Thyroid gland (tissue), 4 donors: ENCODE results near the gene PIGM. TPM values are rescaled to one million over a fixed set of nuclear protein-coding genes. Genes with fewer than 3 reads are reported as not detected.

Experiments
- DNase-seq, 2 donors: peaks; one replicate each; pipeline ENCODE4 v3.0.0-alpha.2; 2019
- H3K27ac ChIP-seq, 3 donors: fragments of 200-600 bp; sonication (generic); 1 replicate in 2 of 3; 2 replicates in 1 of 3; pipeline ENCODE4 v1.5.1; 2016 to 2019; ENCODE audit warnings: mild to moderate bottlenecking in 1 of 3, moderate library complexity in 1 of 3
- H3K27me3 ChIP-seq: fragments of 200-600 bp; sonication (generic); one replicate; pipeline ENCODE4 v1.5.1; 2019
- H3K36me3 ChIP-seq, 2 donors: fragments of 200-600 bp; sonication (generic); one replicate each; pipeline ENCODE4 v1.5.1; 2016 to 2019
- H3K4me1 ChIP-seq, 2 donors: fragments of 200-600 bp; sonication (generic); one replicate each; pipeline ENCODE4 v1.5.1; 2017 to 2019
- H3K4me3 ChIP-seq, 3 donors: fragments of 200-600 bp; sonication (generic); replicated peaks in 1 of 3; 1 replicate in 2 of 3; 2 replicates in 1 of 3; pipeline ENCODE4 v1.5.1; 2016; ENCODE audit warnings: mild to moderate bottlenecking in 1 of 3
- H3K9me3 ChIP-seq: fragments of 200-600 bp; sonication (generic); one replicate; pipeline ENCODE4 v1.5.1; 2017
- POLR2A ChIP-seq, 2 donors: fragments of 450-650 bp; IDR thresholded peaks; one replicate each; pipeline ENCODE4 v1.6.1; 2017; ENCODE audit warnings: antibody characterized with exemption in 2 of 2, mild to moderate bottlenecking in 2 of 2, moderate library complexity in 1 of 2
- WGBS, 2 donors: methylation state at CpG; one replicate each; pipeline ENCODE4 v1.1.5; 2017; 5-methylcytosine and 5-hydroxymethylcytosine counted together
- intact Hi-C: fragments of 100-400 bp; cut with DNase I; formaldehyde crosslinking; loops from one replicate; pipeline ENCODE4 v1.15.1; 2023
- total RNA-seq, 4 donors: library from RNA; depleted of rRNA; stranded (reverse); fragments of >200 nt; gene quantifications; one replicate each; pipeline ENCODE4 v1.2.3, GENCODE V29; 2016
- TF ChIP-seq, protein P1 (sequence below), 6 experiments: fragments of 200-600 bp in 3 of 6; fragments of 450-650 bp in 3 of 6; sonication (generic) in 3 of 6; IDR thresholded peaks; one replicate each; pipeline ENCODE4 v1.5.1; 2016 to 2019; ENCODE audit warnings: antibody characterized with exemption in 6 of 6, mild to moderate bottlenecking in 2 of 6, inconsistent platforms in 1 of 6, moderate library complexity in 1 of 6

PIGM gene
- total RNA-seq, 4 donors from 2014 or later: 6.7 to 10.0 (median 7.4) TPM

DNA sequence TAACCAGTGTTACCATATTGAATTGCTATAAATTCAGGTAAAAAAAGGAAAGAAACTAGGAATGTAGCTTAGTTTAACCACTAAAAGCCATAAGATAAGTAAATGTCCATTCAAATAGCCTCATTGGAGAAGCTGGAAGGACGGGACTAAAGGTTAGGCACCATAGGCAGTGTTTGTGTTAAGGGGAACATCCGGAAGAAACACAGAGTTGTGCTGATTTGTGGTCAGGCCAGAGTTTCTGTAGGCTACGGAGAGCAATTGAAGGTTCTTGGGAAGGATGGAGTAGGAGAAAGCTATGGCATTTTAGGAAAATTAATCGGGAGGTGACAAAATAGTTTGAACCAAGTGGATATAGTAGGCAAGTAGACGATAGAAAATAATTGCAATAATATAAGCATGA is 39.5 kb upstream of the PIGM start:
- no peak overlapping the region for H3K4me3 ChIP-seq
- 89 to 90% methylated on average over 5 of the region's 5 CpGs for WGBS, 2 donors
- intact Hi-C loops: no loop called here
- TF ChIP-seq POLR2A (IDR thresholded peaks at IDR 0.05): no peak
- DNase-seq: no peak
- peaks cover 6 to 7% of the 10 kb centered on the region in 2 donors for H3K4me1 ChIP-seq
- no peak overlapping the region for H3K27ac ChIP-seq
- H3K27me3 ChIP-seq: no peaks in the 10 kb centered on the region
- no peaks in the 10 kb centered on the region for H3K9me3 ChIP-seq
- H3K36me3 ChIP-seq: no peaks in the 10 kb centered on the region

DNA sequence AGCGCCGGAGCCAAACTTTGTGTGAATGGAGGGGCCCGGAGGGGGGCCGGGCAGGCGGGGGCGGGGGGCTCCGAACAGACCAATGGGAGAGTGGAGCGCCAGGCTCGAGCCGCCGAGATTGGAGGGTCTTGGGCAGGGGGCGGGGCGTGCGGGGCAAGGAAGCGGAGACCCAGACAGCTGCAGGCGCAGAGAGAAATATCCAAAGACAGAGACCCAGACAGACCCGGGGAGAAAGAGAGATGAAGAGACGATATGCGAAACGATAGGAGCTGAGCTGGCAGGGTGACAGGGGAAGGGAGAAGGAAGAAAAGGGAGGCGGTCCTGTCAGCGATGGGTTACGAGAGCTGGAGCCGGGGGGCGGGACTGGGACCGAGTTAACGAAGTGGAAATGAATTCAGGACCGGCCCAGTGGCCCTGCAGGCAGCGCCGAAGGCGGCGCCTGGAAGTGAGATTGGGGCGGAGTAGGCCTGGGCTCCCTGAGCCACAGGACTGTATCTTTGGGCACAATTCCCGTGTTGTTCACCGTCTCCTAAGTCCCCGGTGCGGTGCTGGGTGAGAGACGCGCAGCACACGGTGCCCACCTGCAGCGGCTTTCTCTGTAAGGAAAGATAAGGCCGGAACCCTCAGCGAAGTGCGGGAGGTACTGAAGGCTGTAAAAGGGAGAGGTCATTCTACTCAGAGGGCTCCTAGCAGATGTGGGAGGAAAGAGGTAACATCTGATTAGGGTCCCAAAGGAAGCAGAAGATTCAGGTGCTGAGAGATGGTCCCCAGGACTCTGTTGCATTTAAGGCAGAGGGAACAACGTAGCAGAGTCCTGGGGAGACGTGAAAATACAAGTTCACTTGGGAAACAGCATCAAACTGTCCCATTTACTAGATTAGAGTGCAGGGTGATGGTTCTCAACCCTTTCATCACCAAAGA is 38.7 kb upstream of the PIGM start:
- Histone ChIP-seq H3K27me3 (no peaks in the 10 kb centered on the region), H3K4me1 (peaks cover 6 to 7% of the 10 kb centered on the region in 2 donors), H3K4me3 (peak overlapping the region in 2 of 3 donors; percentile 21 to 42), H3K36me3 (no peaks in the 10 kb centered on the region), H3K27ac (peak overlapping the region in 1 of 3 donors; percentile 20), H3K9me3 (no peaks in the 10 kb centered on the region)
- DNase-seq: peak; percentile 88 to 89
- TF ChIP-seq, protein P1, sequence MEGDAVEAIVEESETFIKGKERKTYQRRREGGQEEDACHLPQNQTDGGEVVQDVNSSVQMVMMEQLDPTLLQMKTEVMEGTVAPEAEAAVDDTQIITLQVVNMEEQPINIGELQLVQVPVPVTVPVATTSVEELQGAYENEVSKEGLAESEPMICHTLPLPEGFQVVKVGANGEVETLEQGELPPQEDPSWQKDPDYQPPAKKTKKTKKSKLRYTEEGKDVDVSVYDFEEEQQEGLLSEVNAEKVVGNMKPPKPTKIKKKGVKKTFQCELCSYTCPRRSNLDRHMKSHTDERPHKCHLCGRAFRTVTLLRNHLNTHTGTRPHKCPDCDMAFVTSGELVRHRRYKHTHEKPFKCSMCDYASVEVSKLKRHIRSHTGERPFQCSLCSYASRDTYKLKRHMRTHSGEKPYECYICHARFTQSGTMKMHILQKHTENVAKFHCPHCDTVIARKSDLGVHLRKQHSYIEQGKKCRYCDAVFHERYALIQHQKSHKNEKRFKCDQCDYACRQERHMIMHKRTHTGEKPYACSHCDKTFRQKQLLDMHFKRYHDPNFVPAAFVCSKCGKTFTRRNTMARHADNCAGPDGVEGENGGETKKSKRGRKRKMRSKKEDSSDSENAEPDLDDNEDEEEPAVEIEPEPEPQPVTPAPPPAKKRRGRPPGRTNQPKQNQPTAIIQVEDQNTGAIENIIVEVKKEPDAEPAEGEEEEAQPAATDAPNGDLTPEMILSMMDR (IDR thresholded peaks at IDR 0.05): no peak
- peak in 1 of 2 donors; percentile 40 for TF ChIP-seq POLR2A (IDR thresholded peaks at IDR 0.05)
- intact Hi-C loops: no loop called here
- 3 to 4% methylated on average over 38 to 43 of the region's 46 CpGs for WGBS, 2 donors

DNA sequence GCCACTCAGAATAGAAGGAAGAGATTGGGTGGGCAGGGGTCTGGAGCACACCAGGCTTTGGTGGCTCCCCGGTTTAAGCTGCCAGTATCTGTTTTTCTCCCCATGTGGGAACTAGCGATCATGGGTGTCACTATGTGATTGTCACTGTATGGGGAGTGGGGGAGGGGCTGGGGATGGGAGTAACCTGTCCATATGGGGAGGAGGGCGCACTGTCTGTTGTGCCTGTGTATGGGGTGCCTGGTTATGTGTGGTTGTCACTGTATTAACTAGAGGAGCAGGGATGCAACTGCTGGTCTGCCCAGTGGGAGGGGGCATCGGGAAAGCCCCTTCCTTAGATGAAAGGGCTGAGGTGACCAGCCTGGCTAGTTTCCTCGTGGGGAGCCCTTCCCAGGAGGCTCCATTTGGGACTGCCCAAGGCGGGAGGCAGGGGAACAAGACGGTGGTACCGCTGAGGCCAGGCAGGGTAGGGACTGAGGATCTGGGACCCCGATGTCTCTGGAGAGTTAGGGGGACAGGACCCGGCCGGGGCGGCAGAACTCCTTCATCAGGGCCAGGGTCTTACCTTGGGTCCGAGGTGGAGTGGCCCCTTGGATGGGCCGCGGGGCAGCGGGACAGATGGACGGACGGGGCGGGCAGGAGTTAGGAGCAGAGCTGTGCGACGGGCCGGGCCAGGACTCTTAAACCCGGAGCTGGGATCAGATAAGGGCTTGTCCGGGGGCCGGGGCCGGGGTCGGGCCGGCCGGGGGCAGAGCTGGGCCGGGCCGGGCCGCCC is 37.9 kb upstream of the PIGM start, which contains the start of gene KCNJ10:
Gene KCNJ10 (minus strand): TSS at position 701 of the 772 bp plus-strand sequence. CDS start 27,628 bp downstream, outside the sequence.
- WGBS, 2 donors: 14 to 18% methylated on average over 28 of the region's 32 CpGs
- TF ChIP-seq, protein P1 (IDR thresholded peaks at IDR 0.05): no peak
- TF ChIP-seq POLR2A (IDR thresholded peaks at IDR 0.05): no peak
- H3K4me1 ChIP-seq: peaks cover 6 to 7% of the 10 kb centered on the region in 2 donors
- no peaks in the 10 kb centered on the region for H3K36me3 ChIP-seq
- intact Hi-C loops: no loop called here
- peak within 1 kb of the TSS in 2 of 3 donors; percentile 21 to 42 for H3K4me3 ChIP-seq
- H3K27ac ChIP-seq: peak within 1 kb of the TSS in 1 of 3 donors; percentile 20
- DNase-seq: no peak
- H3K9me3 ChIP-seq: no peaks in the 10 kb centered on the region
- H3K27me3 ChIP-seq: no peaks in the 10 kb centered on the region

DNA sequence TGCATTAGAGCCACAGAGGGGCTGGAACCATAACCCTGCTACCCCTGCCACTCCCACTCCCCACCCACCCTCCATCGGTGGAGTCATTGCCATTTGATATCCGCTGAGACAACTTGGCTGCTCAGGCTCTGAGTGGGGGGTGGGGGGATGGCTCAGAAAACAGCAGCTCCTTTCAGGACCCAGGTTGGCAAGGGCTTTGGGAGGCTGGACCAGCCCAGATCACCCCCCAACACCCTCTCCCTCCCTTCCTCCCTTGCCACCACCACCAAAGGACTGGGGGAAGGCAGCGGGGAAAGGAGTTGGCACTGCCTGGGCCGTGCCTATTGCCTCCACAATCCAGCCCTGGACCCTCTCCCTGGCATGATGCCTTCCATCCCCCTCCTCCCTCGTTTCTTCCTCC is 36.4 kb upstream of the PIGM start:
- Histone ChIP-seq H3K27ac (no peak overlapping the region), H3K4me3 (no peak overlapping the region), H3K27me3 (no peaks in the 10 kb centered on the region), H3K4me1 (peaks cover 6 to 7% of the 10 kb centered on the region in 2 donors), H3K36me3 (no peaks in the 10 kb centered on the region), H3K9me3 (no peaks in the 10 kb centered on the region)
- WGBS, 2 donors: 62 to 74% methylated on average over 5 of the region's 5 CpGs
- intact Hi-C loops: no loop called here
- no peak for DNase-seq
- TF ChIP-seq, protein P1 (IDR thresholded peaks at IDR 0.05): no peak
- TF ChIP-seq POLR2A (IDR thresholded peaks at IDR 0.05): no peak

DNA sequence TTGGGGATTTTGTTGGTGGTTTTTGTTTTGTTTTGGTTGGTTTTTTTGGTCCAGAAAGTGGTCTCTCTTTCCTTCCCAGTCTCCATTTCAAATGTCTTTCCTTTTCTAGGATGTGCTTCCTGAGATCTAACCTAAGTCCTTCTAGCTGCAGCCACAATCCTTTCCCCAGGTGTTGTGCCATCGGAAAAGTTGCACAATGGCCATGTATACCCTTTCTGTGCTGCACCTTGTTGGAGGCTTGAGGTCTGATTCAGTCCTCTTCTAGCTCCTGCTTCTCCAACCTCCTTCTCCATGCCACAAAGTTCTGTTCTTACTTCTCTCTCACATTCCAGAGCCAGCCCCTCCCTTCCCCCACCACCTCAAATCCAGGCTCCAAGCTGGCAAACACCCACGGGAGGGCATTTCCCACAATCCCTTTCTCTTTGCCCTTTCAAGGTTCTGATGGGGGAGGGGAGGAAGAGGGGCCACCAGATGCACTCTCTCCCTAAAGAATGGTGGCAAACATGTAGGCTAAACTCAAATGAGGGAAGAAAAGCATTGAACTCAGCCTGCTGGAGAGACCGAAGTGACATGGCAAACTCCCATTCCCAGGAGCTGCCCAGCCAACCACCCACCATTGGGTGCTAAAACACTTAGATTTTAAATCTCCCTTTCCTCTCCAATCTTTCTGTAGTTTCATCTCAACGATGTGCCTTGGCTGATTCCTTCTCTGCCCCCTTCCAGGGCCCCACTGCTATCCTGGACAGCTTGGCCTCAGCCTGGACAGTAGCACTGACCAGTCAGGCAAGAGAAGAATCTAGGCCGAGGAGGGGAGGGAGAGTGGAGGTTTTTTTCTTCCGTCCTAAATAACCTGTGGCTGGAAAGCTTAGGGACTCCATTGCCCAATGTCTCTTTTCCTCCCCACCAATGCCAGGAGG is 35.3 kb upstream of the PIGM start:
- Histone ChIP-seq H3K4me3 (no peak overlapping the region), H3K27me3 (no peaks in the 10 kb centered on the region), H3K9me3 (no peaks in the 10 kb centered on the region), H3K27ac (no peak overlapping the region), H3K4me1 (peaks cover 6 to 7% of the 10 kb centered on the region in 2 donors), H3K36me3 (no peaks in the 10 kb centered on the region)
- no peak for TF ChIP-seq POLR2A (IDR thresholded peaks at IDR 0.05)
- TF ChIP-seq, protein P1 (IDR thresholded peaks at IDR 0.05): no peak
- no peak for DNase-seq
- WGBS, 2 donors: 52 to 57% methylated on average over 6 of the region's 6 CpGs
- intact Hi-C loops: no loop called here
